Vagina (tissue), 2 donors: ENCODE data around the gene AHSP.

Experiments
- POLR2A ChIP-seq, 2 donors: fragments of 450-650 bp; IDR thresholded peaks; one replicate each; pipeline ENCODE4 v1.6.1; 2017; ENCODE audit warnings: antibody characterized with exemption in 2 of 2, mild to moderate bottlenecking in 2 of 2, moderate library complexity in 2 of 2
- POLR2AphosphoS5 ChIP-seq, 2 donors: sonication (generic); formaldehyde crosslinking; IDR thresholded peaks; one replicate each; pipeline ENCODE4 v1.9.0; 2017; ENCODE audit warnings: antibody characterized with exemption in 2 of 2, mild to moderate bottlenecking in 2 of 2, low read depth in 1 of 2; ENCODE audit not compliant: insufficient read depth in 1 of 2
- TF ChIP-seq, protein P1 (sequence below), 3 experiments: fragments of 450-650 bp in 2 of 3; fragments of 200-600 bp in 1 of 3; sonication (generic) in 1 of 3; IDR thresholded peaks; one replicate each; pipeline ENCODE4 v1.5.1; 2017 to 2019; ENCODE audit warnings: antibody characterized with exemption in 3 of 3, mild to moderate bottlenecking in 2 of 3, moderate library complexity in 2 of 3

DNA sequence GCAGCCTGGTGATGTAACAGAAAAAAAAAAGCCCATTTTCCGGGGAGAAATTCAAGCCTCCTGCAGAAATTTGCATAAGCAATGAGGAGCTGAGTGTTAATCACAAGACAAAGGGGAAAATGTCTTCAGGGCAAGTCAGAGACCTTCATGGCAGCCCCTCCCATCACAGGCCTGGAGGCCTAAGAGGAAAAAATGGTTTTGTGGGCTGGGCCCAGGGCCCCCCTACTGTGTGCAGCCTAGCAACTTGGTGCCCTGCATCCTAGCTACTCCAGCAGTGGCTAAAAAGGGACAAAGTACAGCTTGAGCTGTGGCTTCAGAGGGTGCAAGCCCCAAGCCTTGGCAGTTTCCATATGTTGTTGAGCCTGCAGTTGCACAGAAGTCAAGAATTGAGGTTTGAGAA is 49.7 kb downstream of the AHSP start:
- TF ChIP-seq POLR2A (IDR thresholded peaks at IDR 0.05), result no peak
- TF ChIP-seq, protein P1, sequence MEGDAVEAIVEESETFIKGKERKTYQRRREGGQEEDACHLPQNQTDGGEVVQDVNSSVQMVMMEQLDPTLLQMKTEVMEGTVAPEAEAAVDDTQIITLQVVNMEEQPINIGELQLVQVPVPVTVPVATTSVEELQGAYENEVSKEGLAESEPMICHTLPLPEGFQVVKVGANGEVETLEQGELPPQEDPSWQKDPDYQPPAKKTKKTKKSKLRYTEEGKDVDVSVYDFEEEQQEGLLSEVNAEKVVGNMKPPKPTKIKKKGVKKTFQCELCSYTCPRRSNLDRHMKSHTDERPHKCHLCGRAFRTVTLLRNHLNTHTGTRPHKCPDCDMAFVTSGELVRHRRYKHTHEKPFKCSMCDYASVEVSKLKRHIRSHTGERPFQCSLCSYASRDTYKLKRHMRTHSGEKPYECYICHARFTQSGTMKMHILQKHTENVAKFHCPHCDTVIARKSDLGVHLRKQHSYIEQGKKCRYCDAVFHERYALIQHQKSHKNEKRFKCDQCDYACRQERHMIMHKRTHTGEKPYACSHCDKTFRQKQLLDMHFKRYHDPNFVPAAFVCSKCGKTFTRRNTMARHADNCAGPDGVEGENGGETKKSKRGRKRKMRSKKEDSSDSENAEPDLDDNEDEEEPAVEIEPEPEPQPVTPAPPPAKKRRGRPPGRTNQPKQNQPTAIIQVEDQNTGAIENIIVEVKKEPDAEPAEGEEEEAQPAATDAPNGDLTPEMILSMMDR (IDR thresholded peaks at IDR 0.05), result no peak
- TF ChIP-seq POLR2AphosphoS5 (IDR thresholded peaks at IDR 0.05; ENCODE audit: insufficient read depth in 1 of 2, low read depth in 1 of 2), result no peak
